Astrocyte of the hippocampus (primary cell): ENCODE data around the gene PPAN.

Experiments used
- DNase-seq: peaks from one replicate; pipeline ENCODE4 v3.0.0; 2011; ENCODE audit warnings: low read depth, low spot score

PPAN gene

DNA sequence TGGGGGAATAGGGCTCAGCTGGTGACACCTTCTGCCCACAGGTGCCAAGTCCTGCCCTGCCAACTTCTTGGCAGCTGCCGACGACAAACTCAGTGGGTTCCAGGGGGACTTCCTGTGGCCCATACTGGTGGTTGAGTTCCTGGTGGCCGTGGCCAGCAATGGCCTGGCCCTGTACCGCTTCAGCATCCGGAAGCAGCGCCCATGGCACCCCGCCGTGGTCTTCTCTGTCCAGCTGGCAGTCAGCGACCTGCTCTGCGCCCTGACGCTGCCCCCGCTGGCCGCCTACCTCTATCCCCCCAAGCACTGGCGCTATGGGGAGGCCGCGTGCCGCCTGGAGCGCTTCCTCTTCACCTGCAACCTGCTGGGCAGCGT is 7.4 kb downstream of the PPAN start:
- no peak for DNase-seq

GRCh38 chr19:10113964-10114650 is 7.9 kb downstream of the PPAN start:
- DNase-seq: no peak

GRCh38 chr19:10114651-10115391 is 8.7 kb downstream of the PPAN start:
- no peak for DNase-seq

- DNase-seq: no peak
Observed at GRCh38 chr19:10115392-10116084, 9.4 kb downstream of the PPAN start.

- DNase-seq: no peak
Observed at GRCh38 chr19:10116085-10116865, 10.1 kb downstream of the PPAN start.

DNA sequence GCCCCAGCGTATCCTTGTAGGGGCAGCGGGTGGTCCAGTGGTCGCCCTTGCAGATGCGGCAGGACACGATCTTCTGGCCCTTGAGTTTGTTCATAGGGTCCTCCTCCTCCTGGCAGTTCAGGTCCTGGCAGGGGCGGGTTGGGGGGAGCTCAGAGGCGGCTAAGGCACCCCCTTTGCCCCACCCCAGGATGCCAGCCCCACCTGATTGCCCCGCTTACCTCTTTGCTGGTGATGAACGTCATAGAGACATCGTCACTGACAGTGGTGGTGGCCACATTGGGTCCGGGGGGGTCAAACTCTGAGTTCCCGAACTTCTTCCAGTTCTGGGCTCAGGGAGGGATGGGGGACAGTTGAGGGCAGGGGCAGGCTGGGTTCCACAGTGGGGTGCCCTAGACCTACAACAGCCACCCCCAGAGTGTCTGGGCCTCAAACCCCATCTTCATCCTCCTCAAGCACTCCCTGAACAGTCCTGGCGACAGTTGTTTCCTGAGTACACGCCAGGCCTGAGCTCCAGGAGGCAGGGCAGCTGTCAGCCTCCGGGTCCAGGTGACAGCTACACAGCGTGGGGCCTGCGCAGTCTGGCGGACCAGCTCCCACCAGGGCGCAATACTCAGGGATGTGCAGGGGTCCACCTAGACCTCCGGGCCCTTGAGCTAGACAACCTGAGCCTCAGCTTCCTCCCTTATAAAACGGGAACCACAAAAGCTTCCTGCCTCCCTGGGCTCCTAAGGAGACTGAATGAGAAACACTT is 10.9 kb downstream of the PPAN start:
- no peak for DNase-seq

DNA sequence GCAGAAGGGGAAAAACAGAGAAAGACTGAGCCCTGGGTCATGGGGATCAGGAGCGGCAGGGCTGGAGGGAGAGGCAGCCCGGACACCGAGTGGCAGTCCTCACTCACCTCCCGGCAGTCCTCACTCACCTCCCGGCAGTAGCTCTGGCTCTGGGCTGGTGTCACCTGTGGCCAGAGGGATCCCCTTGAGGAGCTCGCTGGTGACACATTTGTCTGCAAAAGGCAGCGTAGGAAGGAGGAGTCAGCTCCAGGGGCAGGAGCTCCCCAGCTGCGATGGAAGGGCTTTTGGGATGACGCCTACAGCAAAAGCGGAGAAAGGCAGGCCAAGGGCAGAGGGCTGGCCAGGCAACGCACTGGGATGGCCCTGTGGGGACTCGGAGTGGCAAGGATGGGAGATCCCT is 12.8 kb downstream of the PPAN start:
- DNase-seq: no peak

- peak; percentile 75 for DNase-seq
Observed at GRCh38 chr19:10120538-10121189, 14.5 kb downstream of the PPAN start.

GRCh38 chr19:10122045-10122444 is 15.9 kb downstream of the PPAN start:
- DNase-seq: peak; percentile 60

GRCh38 chr19:10124429-10124828 is 18.3 kb downstream of the PPAN start:
- DNase-seq: no peak

GRCh38 chr19:10126213-10126639 is 20.1 kb downstream of the PPAN start:
- no peak for DNase-seq

GRCh38 chr19:10132905-10133304 is 26.7 kb downstream of the PPAN start:
- no peak for DNase-seq

GRCh38 chr19:10133596-10133995 is 27.4 kb downstream of the PPAN start:
- no peak for DNase-seq

- no peak for DNase-seq
Observed at GRCh38 chr19:10134040-10134439, 27.9 kb downstream of the PPAN start.

GRCh38 chr19:10135551-10136334 is 29.6 kb downstream of the PPAN start:
- DNase-seq: no peak

- no peak for DNase-seq
Observed at GRCh38 chr19:10136936-10137335, 30.8 kb downstream of the PPAN start.

- no peak for DNase-seq
Observed at GRCh38 chr19:10137751-10138682, 31.9 kb downstream of the PPAN start.

- DNase-seq: no peak
Observed at GRCh38 chr19:10138879-10139795, 33.0 kb downstream of the PPAN start.
